Muscle layer of duodenum (tissue), 2 donors: ENCODE measurements around the gene POLN.

Source experiments
- H3K27ac ChIP-seq: one replicate; pipeline ENCODE4 v1.7.0; 2013; ENCODE audit warnings: mild to moderate bottlenecking, low read length
- H3K27me3 ChIP-seq: one replicate; pipeline ENCODE4 v1.7.0; 2013; ENCODE audit warnings: low read depth, mild to moderate bottlenecking, control low read depth, low read length
- H3K36me3 ChIP-seq, 2 donors: one replicate each; pipeline ENCODE4 v1.7.0; 2013; ENCODE audit warnings: low read length in 2 of 2, control low read depth in 1 of 2, mild to moderate bottlenecking in 1 of 2; ENCODE audit not compliant: insufficient read depth in 2 of 2, control insufficient read depth in 1 of 2
- H3K4me1 ChIP-seq, 2 donors: one replicate each; pipeline ENCODE4 v1.7.0; 2013; ENCODE audit warnings: low read length in 2 of 2, mild to moderate bottlenecking in 2 of 2, control low read depth in 1 of 2, moderate library complexity in 1 of 2; ENCODE audit not compliant: insufficient read depth in 2 of 2, control insufficient read depth in 1 of 2
- H3K4me3 ChIP-seq, 2 donors: one replicate each; pipeline ENCODE4 v1.7.0; 2013; ENCODE audit warnings: low read length in 2 of 2, low read depth in 1 of 2, mild to moderate bottlenecking in 1 of 2
- H3K9me3 ChIP-seq, 2 donors: one replicate each; pipeline ENCODE4 v1.7.0; 2013; ENCODE audit warnings: low read length in 2 of 2, control low read depth in 1 of 2, mild to moderate bottlenecking in 1 of 2; ENCODE audit not compliant: control insufficient read depth in 1 of 2
- donor health status: healthy.

Gene POLN

DNA sequence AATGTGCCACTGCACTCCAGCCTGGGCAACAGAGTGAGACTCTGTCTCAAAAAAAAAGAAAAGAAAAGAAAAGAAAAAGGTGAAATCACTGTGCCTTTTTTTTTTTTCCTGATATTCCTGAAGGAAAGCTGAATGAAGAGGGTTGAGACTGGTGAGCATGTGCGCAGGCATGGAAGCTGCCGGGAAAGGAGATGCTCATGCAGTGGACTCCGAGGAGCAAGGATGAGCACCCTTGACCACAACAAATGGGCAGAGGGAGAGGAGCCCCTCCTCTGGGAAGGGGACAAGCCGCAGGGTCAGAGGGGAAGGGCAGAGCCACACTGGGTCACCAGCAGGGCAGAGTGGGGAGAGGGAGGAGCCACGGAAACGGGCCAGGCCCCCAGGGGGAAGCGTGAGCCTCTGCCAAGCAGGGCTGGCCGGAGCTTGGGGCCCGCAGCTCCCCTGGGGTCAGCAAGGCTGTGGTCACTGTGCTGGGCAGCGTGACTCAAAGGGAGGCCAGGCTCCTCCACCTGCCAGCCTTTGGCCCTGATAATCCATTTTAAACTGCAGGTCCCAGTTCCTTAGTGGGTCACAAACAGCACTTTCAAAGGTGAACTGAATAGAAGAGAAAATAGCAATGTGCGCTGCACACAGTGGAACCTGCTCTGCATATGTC, 102.9 kb downstream of the POLN start:
- H3K4me3 ChIP-seq, result no peak overlapping the region
- H3K36me3 ChIP-seq, result no peaks in the 10 kb centered on the region
- H3K9me3 ChIP-seq, result no peaks in the 10 kb centered on the region
- H3K4me1 ChIP-seq, result no peaks in the 10 kb centered on the region
- H3K27me3 ChIP-seq, result no peaks in the 10 kb centered on the region
- no peak overlapping the region for H3K27ac ChIP-seq

DNA sequence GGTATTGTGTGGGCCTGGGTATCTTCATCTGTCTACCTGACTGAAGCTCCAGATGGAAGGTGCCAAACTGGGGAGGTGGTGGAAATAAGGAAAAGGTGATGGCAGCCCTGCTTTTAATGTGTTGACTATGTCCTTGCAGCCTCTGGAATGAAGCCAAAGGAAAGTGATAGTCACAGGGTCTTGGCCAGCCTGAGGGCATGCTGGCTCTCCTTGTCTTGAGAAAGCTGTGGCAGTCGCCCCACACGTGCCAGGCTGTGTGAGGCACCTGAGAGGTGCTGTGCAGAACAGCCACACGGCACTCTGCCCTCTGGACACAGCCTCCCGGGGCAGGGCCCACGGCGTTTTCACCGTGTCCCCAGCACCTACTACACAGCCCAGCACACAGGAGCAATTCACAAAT, 105.2 kb downstream of the POLN start:
- no peak overlapping the region for H3K27ac ChIP-seq
- H3K9me3 ChIP-seq, result peaks cover 3 to 10% of the 10 kb centered on the region in 2 donors
- H3K4me1 ChIP-seq, result no peaks in the 10 kb centered on the region
- H3K27me3 ChIP-seq, result no peaks in the 10 kb centered on the region
- no peaks in the 10 kb centered on the region for H3K36me3 ChIP-seq
- H3K4me3 ChIP-seq, result no peak overlapping the region

DNA sequence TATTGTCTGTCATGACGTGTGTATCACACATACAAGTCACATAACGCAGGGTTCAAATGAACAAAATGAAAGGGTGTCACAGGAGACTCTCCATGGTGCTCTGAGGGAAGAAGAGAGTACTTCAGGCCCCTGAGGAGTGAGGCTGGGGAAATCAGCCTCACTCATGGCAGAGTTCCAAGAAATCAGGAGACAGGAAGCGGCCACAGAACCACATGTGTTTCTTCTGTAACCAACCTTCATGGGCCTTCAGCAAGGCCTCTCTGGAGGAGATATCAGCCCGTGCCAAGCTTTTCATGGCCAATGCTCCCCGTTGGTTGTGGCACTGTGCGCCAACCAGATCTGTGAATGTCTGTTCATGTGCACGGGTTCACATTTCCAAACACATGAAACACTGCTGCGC, 106.8 kb downstream of the POLN start:
- H3K4me1 ChIP-seq, result no peaks in the 10 kb centered on the region
- no peaks in the 10 kb centered on the region for H3K36me3 ChIP-seq
- H3K27ac ChIP-seq, result no peak overlapping the region
- H3K4me3 ChIP-seq, result no peak overlapping the region
- H3K27me3 ChIP-seq, result no peaks in the 10 kb centered on the region
- peaks cover 4 to 12% of the 10 kb centered on the region in 2 donors for H3K9me3 ChIP-seq

DNA sequence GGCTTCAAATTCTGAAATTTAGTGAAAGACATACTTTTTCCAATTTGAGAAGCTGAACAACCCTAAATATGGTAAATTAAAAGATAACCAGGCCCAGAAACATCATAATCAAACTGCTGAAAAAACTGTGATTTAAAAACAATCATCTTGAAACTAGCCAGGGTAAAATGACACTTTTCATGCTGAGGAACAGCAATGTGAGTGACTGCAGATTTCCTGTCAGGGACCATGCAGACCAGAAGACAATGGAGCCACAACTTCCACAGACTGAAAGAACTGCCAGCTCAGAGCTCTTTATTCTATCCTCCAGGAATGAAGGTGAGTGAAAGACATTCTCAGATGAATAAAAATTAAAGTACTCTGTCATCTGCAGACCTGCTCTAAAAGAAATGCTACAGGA, 109.5 kb downstream of the POLN start:
- no peaks in the 10 kb centered on the region for H3K4me1 ChIP-seq
- H3K4me3 ChIP-seq, result no peak overlapping the region
- H3K36me3 ChIP-seq, result no peaks in the 10 kb centered on the region
- no peaks in the 10 kb centered on the region for H3K27me3 ChIP-seq
- H3K27ac ChIP-seq, result no peak overlapping the region
- peaks cover 4 to 12% of the 10 kb centered on the region in 2 donors for H3K9me3 ChIP-seq

DNA sequence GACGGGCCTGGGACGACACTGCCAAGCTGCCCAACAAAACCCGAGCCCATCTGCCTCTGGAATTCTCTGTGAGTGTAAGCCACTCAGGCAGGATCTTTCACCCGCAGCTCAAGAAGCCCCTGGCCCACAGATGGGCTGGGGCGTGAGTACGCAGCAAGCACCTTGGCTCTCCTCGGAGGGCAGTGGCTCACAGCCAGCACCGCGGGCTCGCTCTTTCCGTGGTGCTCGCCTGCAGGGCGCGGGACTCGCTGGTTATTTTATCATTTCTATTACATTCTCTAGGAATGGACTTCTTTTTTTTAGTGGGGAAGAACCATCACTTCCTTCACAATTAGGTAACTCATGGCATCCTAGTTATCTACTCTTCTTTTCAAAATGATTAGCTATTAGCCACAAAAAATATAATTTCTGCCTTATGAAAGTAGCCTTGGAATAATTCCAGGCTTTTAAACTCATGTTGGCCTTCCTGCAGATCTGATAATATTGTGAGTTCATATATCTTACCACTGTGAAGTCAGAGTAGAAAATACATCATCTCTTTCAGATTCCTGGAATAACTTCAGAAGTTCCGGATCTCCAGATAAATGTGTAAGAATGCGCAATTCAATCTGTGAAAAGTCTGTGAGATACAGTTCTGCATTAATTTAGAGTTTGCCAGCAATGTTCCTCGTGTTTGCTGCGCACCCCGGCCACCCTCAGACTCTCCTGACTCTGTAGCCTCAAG, 114.2 kb downstream of the POLN start:
- no peaks in the 10 kb centered on the region for H3K36me3 ChIP-seq
- no peak overlapping the region for H3K4me3 ChIP-seq
- no peaks in the 10 kb centered on the region for H3K4me1 ChIP-seq
- H3K9me3 ChIP-seq, result peaks cover 4 to 12% of the 10 kb centered on the region in 2 donors
- H3K27me3 ChIP-seq, result no peaks in the 10 kb centered on the region
- no peak overlapping the region for H3K27ac ChIP-seq

DNA sequence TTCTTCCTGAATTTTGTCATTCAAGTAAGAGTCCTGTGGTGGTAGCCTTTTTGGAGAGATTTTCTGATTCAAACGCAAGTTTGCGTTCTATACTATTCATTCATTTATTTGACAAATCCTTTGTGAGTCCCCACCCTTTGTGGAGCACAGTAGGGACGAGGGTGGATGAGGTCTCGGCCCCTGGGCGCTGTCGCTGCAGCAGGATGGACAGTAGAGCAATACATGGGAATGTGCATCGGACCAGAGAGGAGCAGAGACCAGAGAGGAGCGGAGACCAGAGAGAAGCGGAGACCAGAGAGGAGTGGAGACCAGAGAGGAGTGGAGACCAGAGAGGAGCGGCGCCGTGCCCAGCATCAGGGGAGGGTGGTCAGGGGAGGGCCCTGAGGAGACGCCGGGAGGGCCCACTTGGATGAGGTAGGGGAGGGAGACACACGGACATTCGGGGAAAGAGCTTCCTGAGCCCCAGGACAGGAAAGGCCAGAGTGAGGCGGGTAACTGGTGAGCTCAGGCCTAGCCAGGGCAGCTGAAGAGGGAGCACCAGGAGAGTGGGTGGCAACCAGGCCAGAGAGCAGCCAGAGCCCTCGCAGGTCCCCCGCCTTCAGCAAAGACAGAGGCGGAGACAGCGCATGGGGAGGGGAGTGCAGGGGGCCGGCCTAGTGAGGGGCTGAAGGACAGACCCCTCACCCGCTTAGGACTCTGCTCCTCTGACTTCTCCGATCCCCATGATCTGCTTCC, 115.4 kb downstream of the POLN start:
- H3K36me3 ChIP-seq, result no peaks in the 10 kb centered on the region
- H3K27ac ChIP-seq, result no peak overlapping the region
- H3K27me3 ChIP-seq, result no peaks in the 10 kb centered on the region
- H3K4me3 ChIP-seq, result no peak overlapping the region
- peaks cover 0 to under 1% of the 10 kb centered on the region in 2 donors for H3K9me3 ChIP-seq
- no peaks in the 10 kb centered on the region for H3K4me1 ChIP-seq

DNA sequence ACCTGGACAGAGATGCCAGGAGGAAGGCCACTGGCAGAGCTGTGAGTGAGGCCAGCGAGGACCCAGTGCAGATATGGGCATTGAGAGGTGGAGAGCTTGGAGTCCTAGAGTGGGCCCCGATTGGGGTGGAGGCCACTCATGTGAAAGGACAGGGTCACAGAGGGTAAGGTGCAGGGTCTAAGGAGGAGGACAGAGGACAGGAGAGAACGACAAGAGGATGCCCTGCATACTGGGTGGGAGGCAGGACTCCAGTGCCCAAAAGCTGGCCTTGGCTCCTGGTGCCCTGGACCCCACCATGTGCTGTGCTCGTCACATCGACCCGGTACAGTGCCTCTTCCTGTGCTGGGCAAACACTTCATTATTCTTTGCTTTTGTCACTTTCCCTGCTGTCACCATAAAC, 116.1 kb downstream of the POLN start:
- no peaks in the 10 kb centered on the region for H3K9me3 ChIP-seq
- no peaks in the 10 kb centered on the region for H3K4me1 ChIP-seq
- no peak overlapping the region for H3K27ac ChIP-seq
- H3K4me3 ChIP-seq, result no peak overlapping the region
- H3K27me3 ChIP-seq, result no peaks in the 10 kb centered on the region
- no peaks in the 10 kb centered on the region for H3K36me3 ChIP-seq

DNA sequence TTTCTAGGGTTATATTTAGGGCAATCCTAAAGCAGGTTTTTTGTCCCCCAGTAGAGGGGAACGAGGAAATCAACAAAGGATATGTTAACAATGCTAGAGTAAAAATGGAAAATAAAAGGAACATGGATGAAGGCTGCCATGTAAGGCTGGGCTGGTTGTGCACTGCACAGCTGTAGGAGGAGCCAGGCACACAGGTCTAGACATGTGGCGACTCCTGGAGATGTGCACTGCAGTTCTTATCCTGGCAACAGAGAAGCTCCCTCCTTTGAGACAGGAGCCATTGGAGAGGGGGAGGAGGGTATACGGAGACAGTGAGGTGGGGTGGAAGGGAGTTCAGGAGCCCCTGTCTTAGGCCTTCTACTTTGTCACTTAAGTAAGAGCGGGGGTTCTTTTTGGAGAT, 116.9 kb downstream of the POLN start:
- Histone ChIP-seq H3K9me3 (no peaks in the 10 kb centered on the region), H3K27me3 (no peaks in the 10 kb centered on the region), H3K4me3 (no peak overlapping the region), H3K4me1 (no peaks in the 10 kb centered on the region), H3K27ac (no peak overlapping the region), H3K36me3 (no peaks in the 10 kb centered on the region)

DNA sequence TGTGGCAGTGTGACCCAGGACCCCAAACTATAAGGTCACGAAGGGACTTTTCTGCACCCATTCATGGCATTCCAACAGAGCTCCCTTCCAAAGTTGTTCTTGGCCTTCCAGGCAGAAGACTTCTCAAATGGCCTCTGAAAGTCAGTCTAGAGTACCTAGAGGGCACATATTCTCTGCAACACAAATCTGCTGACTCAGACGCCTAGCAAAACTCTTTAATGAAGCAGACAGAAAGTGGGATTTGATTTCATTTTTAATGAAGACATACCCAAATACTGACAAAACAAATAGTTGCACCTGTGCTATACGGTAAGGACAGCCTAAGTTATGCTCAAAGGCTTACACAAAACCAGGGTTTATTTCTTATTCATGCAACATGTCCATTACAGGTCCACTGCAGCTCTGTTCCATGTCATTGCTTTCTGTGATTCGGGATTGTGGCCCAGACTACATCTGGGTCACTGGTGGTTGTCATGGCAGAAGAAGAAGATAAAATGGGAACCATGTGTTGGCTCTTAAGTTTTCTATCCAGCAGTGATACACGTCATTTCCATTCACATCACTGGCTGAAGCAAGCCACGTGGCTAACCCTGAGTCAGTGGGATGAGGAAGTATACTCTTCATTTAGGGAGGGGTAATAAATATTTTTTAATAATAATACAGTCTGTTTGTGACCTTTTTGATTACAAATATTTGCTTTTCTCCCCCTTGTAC, 125.1 kb downstream of the POLN start:
- H3K9me3 ChIP-seq, result no peaks in the 10 kb centered on the region
- H3K27me3 ChIP-seq, result no peaks in the 10 kb centered on the region
- no peak overlapping the region for H3K4me3 ChIP-seq
- no peak overlapping the region for H3K27ac ChIP-seq
- no peaks in the 10 kb centered on the region for H3K36me3 ChIP-seq
- no peaks in the 10 kb centered on the region for H3K4me1 ChIP-seq

DNA sequence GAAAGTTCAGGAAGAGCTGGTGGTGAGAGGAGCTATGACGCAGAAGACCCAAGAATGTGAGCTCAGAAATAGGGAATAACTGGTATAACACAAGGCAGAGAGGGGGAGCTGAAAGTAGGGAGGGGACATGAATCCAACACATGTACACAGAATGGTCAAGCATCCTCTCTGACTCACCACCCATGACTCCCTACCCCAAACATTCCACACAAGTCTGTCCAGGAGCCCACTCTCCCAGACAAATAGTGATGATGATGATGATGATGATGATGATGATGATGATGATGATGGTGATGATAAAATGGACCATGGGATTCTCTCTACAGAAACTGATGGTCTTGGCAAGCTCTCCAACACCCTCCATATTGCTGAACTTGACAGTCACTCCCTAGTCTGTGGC, 136.4 kb downstream of the POLN start:
- Histone ChIP-seq H3K27ac (no peak overlapping the region), H3K27me3 (no peaks in the 10 kb centered on the region), H3K9me3 (peaks cover 9 to 30% of the 10 kb centered on the region in 2 donors), H3K36me3 (no peaks in the 10 kb centered on the region), H3K4me1 (no peaks in the 10 kb centered on the region), H3K4me3 (no peak overlapping the region)
